ENCODE results near the gene PNCK.

DNA sequence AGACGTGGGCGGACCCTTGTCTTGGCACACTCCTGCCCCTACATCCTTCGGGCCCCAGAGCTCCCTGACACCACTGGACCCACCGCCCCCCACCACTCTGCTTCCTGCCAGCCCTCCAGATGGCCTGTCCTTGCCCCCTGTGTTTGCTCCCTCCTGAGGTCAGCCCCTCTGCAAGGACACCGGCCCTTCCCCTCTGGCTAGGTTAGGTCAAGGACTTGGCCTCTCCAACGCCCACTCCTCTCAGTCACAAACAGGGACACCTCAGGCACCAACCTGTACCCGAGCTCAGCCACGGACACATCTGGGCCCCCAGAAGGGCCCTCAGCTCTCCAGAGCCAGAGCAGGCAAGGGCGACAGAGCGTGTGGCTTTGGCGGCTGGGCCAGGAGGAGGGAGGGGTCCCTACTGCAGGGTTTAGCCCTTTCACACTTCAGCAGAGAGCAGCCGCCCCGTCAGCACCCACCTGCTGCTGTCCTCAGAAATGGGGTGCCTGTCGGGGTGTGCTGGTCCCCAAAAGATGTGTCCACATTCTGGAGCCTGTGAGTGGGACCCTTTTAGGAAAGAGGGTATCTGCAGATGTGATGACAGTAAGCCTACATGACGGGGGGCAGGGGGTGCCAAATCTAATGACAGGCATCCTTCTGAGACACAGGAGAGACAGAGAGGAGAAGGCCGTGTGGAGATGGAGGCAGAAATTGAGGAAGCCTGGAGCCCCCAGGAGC is 50.1 kb downstream of the PNCK start:
- TF ChIP-seq, protein P1, sequence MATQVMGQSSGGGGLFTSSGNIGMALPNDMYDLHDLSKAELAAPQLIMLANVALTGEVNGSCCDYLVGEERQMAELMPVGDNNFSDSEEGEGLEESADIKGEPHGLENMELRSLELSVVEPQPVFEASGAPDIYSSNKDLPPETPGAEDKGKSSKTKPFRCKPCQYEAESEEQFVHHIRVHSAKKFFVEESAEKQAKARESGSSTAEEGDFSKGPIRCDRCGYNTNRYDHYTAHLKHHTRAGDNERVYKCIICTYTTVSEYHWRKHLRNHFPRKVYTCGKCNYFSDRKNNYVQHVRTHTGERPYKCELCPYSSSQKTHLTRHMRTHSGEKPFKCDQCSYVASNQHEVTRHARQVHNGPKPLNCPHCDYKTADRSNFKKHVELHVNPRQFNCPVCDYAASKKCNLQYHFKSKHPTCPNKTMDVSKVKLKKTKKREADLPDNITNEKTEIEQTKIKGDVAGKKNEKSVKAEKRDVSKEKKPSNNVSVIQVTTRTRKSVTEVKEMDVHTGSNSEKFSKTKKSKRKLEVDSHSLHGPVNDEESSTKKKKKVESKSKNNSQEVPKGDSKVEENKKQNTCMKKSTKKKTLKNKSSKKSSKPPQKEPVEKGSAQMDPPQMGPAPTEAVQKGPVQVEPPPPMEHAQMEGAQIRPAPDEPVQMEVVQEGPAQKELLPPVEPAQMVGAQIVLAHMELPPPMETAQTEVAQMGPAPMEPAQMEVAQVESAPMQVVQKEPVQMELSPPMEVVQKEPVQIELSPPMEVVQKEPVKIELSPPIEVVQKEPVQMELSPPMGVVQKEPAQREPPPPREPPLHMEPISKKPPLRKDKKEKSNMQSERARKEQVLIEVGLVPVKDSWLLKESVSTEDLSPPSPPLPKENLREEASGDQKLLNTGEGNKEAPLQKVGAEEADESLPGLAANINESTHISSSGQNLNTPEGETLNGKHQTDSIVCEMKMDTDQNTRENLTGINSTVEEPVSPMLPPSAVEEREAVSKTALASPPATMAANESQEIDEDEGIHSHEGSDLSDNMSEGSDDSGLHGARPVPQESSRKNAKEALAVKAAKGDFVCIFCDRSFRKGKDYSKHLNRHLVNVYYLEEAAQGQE (IDR thresholded peaks at IDR 0.05; ENCODE audit: insufficient read depth in 1 of 2, low read depth in 2 of 2, low read length in 1 of 2): no peak
- no peak for TF ChIP-seq SIN3A (IDR thresholded peaks at IDR 0.05; ENCODE audit: borderline replicate concordance, insufficient read depth, low read depth, low read length)
